Head of caudate nucleus (tissue), 42 donors: Measurements from ENCODE around the gene MPG.

Experiments
- DNase-seq, 42 donors: peaks; one replicate each; pipeline versions ENCODE4 v3.0.0 to v3.0.0-alpha.2; 2020 to 2021; ENCODE audit warnings: mixed read lengths in 7 of 42
- intact Hi-C: fragments of 100-400 bp; cut with DNase I; formaldehyde crosslinking; loops from one replicate; pipeline ENCODE4 v1.15.0; 2022

Gene MPG

GRCh38 chr16:63466-63865, 14.6 kb upstream of the MPG start:
- intact Hi-C loops, result no loop called here
- no peak for DNase-seq

GRCh38 chr16:63998-64913, 13.8 kb upstream of the MPG start:
- no peak for DNase-seq
- intact Hi-C loops, result no loop called here

- intact Hi-C loops, result no loop called here
- DNase-seq, result no peak
Observed at GRCh38 chr16:64914-65255, 13.1 kb upstream of the MPG start.

GRCh38 chr16:65745-66144, 12.3 kb upstream of the MPG start:
- intact Hi-C loops, result loop anchor here (2.0 kb wide), 1 partner anchor 31 kb away; no protein-coding TSS in a partner anchor
- peak; percentile 79 to 96 (median 89) for DNase-seq

- DNase-seq, result no peak
- intact Hi-C loops, result loop anchor here (2.0 kb wide), 1 partner anchor 30 kb away; no protein-coding TSS in a partner anchor
Observed at GRCh38 chr16:66309-67182, 11.5 kb upstream of the MPG start.

GRCh38 chr16:67183-67791, 10.7 kb upstream of the MPG start:
- peak in 7 of 42 donors; percentile 40 to 64 (median 58) for DNase-seq
- intact Hi-C loops, result loop anchor here (2.0 kb wide), 1 partner anchor 30 kb away; no protein-coding TSS in a partner anchor

GRCh38 chr16:67884-68789, 9.9 kb upstream of the MPG start:
- peak in 22 of 42 donors; percentile 29 to 73 (median 56) for DNase-seq
- intact Hi-C loops, result loop anchor here (2.0 kb wide), 1 partner anchor 29 kb away; no protein-coding TSS in a partner anchor

- DNase-seq, result no peak
- intact Hi-C loops, result no loop called here
Observed at GRCh38 chr16:69181-69580, 8.8 kb upstream of the MPG start.

GRCh38 chr16:71210-71539, 6.8 kb upstream of the MPG start:
- no peak for DNase-seq
- intact Hi-C loops, result no loop called here

- DNase-seq, result peak in 20 of 42 donors; percentile 40 to 73 (median 52)
- intact Hi-C loops, result no loop called here
Observed at GRCh38 chr16:71540-72401, 6.3 kb upstream of the MPG start.

- intact Hi-C loops, result no loop called here
- DNase-seq, result peak in 6 of 42 donors; percentile 36 to 59 (median 40)
Observed at GRCh38 chr16:72561-73548, 5.2 kb upstream of the MPG start, which contains the start of gene RHBDF1. Gene RHBDF1 (minus strand): TSS chr16:72631. CDS start chr16:65015, 7,616 bp downstream.

GRCh38 chr16:74051-74746, 3.8 kb upstream of the MPG start:
- DNase-seq, result peak in 4 of 42 donors; percentile 38 to 50 (median 44)
- intact Hi-C loops, result no loop called here

GRCh38 chr16:74747-75334, 3.2 kb upstream of the MPG start:
- intact Hi-C loops, result no loop called here
- no peak for DNase-seq

GRCh38 chr16:75580-76501, 2.2 kb upstream of the MPG start:
- peak in 7 of 42 donors; percentile 24 to 56 (median 41) for DNase-seq
- intact Hi-C loops, result no loop called here
